A549 (cell line): ENCODE data around the gene GCNT2. TPM values are rescaled to one million over a fixed set of nuclear protein-coding genes. Genes with fewer than 3 reads are reported as not detected.
"Not testable (repeated sequence)": the region's sequence is repeated elsewhere in the genome, so short reads cannot be mapped to it uniquely, and the experiment has no call there.

Experiments used
- ATAC-seq, 2 experiments: fragments of 200-7000 bp in 1 of 2; fragments of >200 bp in 1 of 2; cut with Nextera tagmentation in 1 of 2; cut with Tn5 transposase in 1 of 2; 3 replicates each; pipeline versions ENCODE4 v1.8.0 to v1.9.1; 2018 to 2020; ENCODE audit warnings: mild to moderate bottlenecking in 1 of 2, moderate library complexity in 1 of 2
- CTCF ChIA-PET: fragments of 300-600 bp; sonication (Branson Sonifier 250); formaldehyde crosslinking; extraction: SDS; loops from one replicate; lab custom pipeline; 2021; ENCODE audit warnings: antibody characterized with exemption, inconsistent platforms; lab: Yijun Ruan, JAX
- POLR2A ChIA-PET: fragments of 350-600 bp; formaldehyde crosslinking; extraction: SDS; loops from one replicate; lab custom pipeline; 2021; ENCODE audit warnings: antibody characterized with exemption, inconsistent platforms; lab: Yijun Ruan, JAX
- DNase-seq, 2 experiments: peaks; one replicate each; pipeline versions ENCODE4 v3.0.0 to v3.0.0-alpha.2; 2011 to 2016; ENCODE audit warnings: low read depth in 1 of 2, low spot score in 1 of 2
- FAIRE-seq: peaks from 2 replicates; lab custom pipeline; 2011; peaks lifted over from hg19 to GRCh38; lab: Jason Lieb, UNC
- H3K27ac ChIP-seq, 2 experiments: fragments of >200 bp; sonication (Bioruptor Twin); formaldehyde crosslinking; 3 replicates each; pipeline ENCODE4 v1.5.1; 2016 to 2017
- H3K4me1 ChIP-seq: fragments of >200 bp; sonication (Bioruptor Twin); formaldehyde crosslinking; 3 replicates; pipeline ENCODE4 v1.6.1; 2016
- H3K4me2 ChIP-seq: fragments of >200 bp; sonication (Bioruptor Twin); formaldehyde crosslinking; 3 replicates; pipeline ENCODE4 v1.6.1; 2016
- H3K4me3 ChIP-seq: fragments of >200 bp; sonication (Bioruptor Twin); formaldehyde crosslinking; 3 replicates; pipeline ENCODE4 v1.5.1; 2016
- H3K9me3 ChIP-seq: fragments of >200 bp; sonication (Bioruptor Twin); formaldehyde crosslinking; 3 replicates; pipeline ENCODE4 v1.6.1; 2016
- BHLHE40 ChIP-seq: IDR thresholded peaks from 2 replicates; pipeline ENCODE4 v1.6.1; 2012; ENCODE audit warnings: low read depth, low read length, inconsistent platforms
- CEBPB ChIP-seq, 2 experiments: fragments of >200 bp in 1 of 2; sonication (Bioruptor Twin) in 1 of 2; formaldehyde crosslinking in 1 of 2; IDR thresholded peaks; 2 replicates each; pipeline ENCODE4 v1.6.1; 2012 to 2016
- EHF ChIP-seq: fragments of 250-450 bp; sonication (Bioruptor Pico); IDR thresholded peaks from 2 replicates; pipeline ENCODE4 v1.5.0; 2020; ENCODE audit warnings: mild to moderate bottlenecking
- FOSL2 ChIP-seq, 2 experiments: fragments of 450-650 bp in 1 of 2; fragments of >200 bp in 1 of 2; sonication (Bioruptor Twin) in 1 of 2; formaldehyde crosslinking; IDR thresholded peaks; 2 replicates each; pipeline versions ENCODE4 v1.5.0 to v1.6.1; 2016 to 2020; ENCODE audit warnings: mild to moderate bottlenecking in 1 of 2, moderate library complexity in 1 of 2
- GATA3 ChIP-seq: IDR thresholded peaks from 2 replicates; pipeline ENCODE4 v1.6.1; 2012; ENCODE audit warnings: borderline replicate concordance
- HOXA7 ChIP-seq: fragments of 250-450 bp; sonication (Bioruptor Pico); IDR thresholded peaks from 2 replicates; pipeline ENCODE4 v1.5.0; 2020; ENCODE audit warnings: mild to moderate bottlenecking, moderate library complexity
- HOXB13 ChIP-seq: fragments of 250-450 bp; sonication (Bioruptor Pico); IDR thresholded peaks from 2 replicates; pipeline ENCODE4 v1.5.0; 2020; ENCODE audit warnings: low read depth, mild to moderate bottlenecking, moderate library complexity
- HOXB5 ChIP-seq: fragments of 250-450 bp; sonication (Bioruptor Pico); IDR thresholded peaks from 2 replicates; pipeline ENCODE4 v1.5.0; 2020; ENCODE audit warnings: mild to moderate bottlenecking, moderate library complexity
- MAFK ChIP-seq: fragments of 450-650 bp; IDR thresholded peaks from 2 replicates; pipeline ENCODE4 v1.6.1; 2014; ENCODE audit not compliant: partially characterized antibody
- MYC ChIP-seq: IDR thresholded peaks from 2 replicates; pipeline ENCODE4 v1.6.1; 2012; ENCODE audit warnings: mild to moderate bottlenecking, inconsistent platforms, low read length, improper control_type of control experiment, borderline replicate concordance
- NFE2L2 ChIP-seq: fragments of 150-350 bp; conservative IDR thresholded peaks from 2 replicates; pipeline ENCODE4 v1.6.1; 2014; ENCODE audit warnings: low read length
- NPAS2 ChIP-seq: fragments of 250-450 bp; sonication (Bioruptor Pico); IDR thresholded peaks from 2 replicates; pipeline ENCODE4 v1.8.0; 2022; ENCODE audit warnings: mild to moderate bottlenecking, moderate library complexity, borderline replicate concordance
- RCOR1 ChIP-seq: fragments of 150-350 bp; IDR thresholded peaks from 2 replicates; pipeline ENCODE4 v1.6.1; 2014; ENCODE audit warnings: antibody characterized with exemption, low read length, low read depth
- ZC3H11A ChIP-seq: fragments of 450-650 bp; IDR thresholded peaks from 2 replicates; pipeline ENCODE4 v1.6.1; 2014; ENCODE audit warnings: antibody characterized with exemption, mild to moderate bottlenecking
- ZFP36 ChIP-seq: fragments of 450-650 bp; IDR thresholded peaks from 2 replicates; pipeline ENCODE4 v1.6.1; 2014; ENCODE audit warnings: borderline replicate concordance; ENCODE audit not compliant: partially characterized antibody
- ZNF302 ChIP-seq: fragments of 250-450 bp; sonication (Bioruptor Pico); IDR thresholded peaks from 2 replicates; pipeline ENCODE4 v1.9.0; 2021; ENCODE audit warnings: inconsistent platforms, mild to moderate bottlenecking, moderate library complexity
- WGBS: methylation state at CpG from one replicate; pipeline ENCODE4 v1.1.6; 2017; ENCODE audit errors: missing lambda C conversion rate; 5-methylcytosine and 5-hydroxymethylcytosine counted together
- polyA plus RNA-seq, 4 experiments: library from polyadenylated mRNA; depleted of rRNA in 3 of 4; stranded (reverse); fragments of >200 nt; fragmentation: RNase III in 1 of 4; extraction: RNeasy Plus Mini Kit Qiagen cat#74134 plus additional on column Dnase treatment in 1 of 4; gene quantifications; 2 replicates in 3 of 4; 3 replicates in 1 of 4; pipeline ENCODE4 v1.2.3, GENCODE V29; 2011 to 2017
- TF ChIP-seq, protein P1 (sequence below): IDR thresholded peaks from 2 replicates; pipeline ENCODE4 v1.6.1; 2012
- TF ChIP-seq, protein P2 (sequence below): fragments of 150-350 bp; IDR thresholded peaks from 2 replicates; pipeline ENCODE4 v1.6.1; 2014; ENCODE audit warnings: low read depth, mild to moderate bottlenecking, low read length
- TF ChIP-seq, protein P3 (sequence below): fragments of >200 bp; sonication (Bioruptor Twin); formaldehyde crosslinking; IDR thresholded peaks from 3 replicates; pipeline ENCODE4 v1.6.1; 2016
- TF ChIP-seq, protein P4 (sequence below): IDR thresholded peaks from 2 replicates; pipeline ENCODE4 v1.6.1; 2012

The GCNT2 gene
- polyA plus RNA-seq, 2 of the 4 experiments (the other 2 are of a cell fraction): 19.4 to 24.3 TPM

DNA sequence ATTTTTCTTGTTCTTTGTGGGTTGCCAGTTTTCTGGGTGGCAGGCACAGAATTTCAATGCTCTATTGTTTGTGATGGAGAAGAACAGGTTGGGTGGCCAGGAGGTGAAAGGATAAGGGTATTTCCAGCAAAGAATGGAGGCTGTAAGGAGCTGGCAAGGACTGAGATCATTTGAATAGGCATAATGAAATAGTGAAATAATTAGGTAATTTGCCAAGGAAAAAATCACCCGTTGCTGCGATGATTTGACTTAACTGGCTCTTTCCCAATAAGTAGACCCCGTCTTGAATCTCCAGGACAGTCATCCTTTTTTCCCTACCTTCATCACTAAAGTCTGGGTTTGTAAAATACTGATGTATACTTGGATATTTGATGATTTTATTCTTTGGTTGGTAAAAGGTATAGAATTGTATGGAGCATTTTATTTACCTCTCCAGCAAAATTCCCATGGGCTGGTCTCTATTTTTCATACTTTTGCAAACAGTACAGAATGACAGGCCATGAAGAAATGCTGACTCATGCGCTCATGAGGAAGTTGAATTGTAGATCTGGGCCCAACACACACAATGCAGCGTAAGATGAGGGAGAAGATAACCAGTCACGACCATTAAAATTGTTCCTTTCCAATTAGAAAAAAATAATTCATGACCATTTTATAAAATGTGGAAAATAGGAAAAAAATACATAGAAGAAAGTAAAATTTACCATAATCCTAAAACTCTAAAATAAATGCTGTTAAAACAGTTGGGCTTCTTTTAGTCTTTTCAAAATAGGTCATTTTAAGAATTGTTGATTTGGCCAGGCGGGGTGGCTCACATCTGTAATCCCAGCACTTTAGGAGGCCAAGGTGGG is 2.4 kb upstream of the GCNT2 start:
- ChIA-PET CTCF (interaction anchor here (1.2 kb wide), 1 partner anchor 282 kb away, joined by 3 read pairs; no protein-coding TSS in a partner anchor), POLR2A (interaction anchor here (0.9 kb wide), 1 partner anchor 11 kb away, joined by 3 read pairs; no protein-coding TSS in a partner anchor)
- DNase-seq: peak in 1 of 2 experiments; percentile 81
- ATAC-seq: peak in 1 of 2 experiments; percentile 27; a peak in 1 of 6 replicates
- WGBS: 35% methylated on average over 7 of the region's 7 CpGs
- peak overlapping the region; percentile 93 for H3K4me2 ChIP-seq
- H3K4me1 ChIP-seq: peaks cover 41% of the 10 kb centered on the region
- no peak overlapping the region for H3K4me3 ChIP-seq
- no peaks in the 10 kb centered on the region for H3K9me3 ChIP-seq
- no peak for FAIRE-seq
- H3K27ac ChIP-seq: peak overlapping the region; percentile 92
- TF ChIP-seq, protein P1, sequence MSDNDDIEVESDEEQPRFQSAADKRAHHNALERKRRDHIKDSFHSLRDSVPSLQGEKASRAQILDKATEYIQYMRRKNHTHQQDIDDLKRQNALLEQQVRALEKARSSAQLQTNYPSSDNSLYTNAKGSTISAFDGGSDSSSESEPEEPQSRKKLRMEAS: peak; percentile 49; the same call in 1 of the 2 replicates
- peak; percentile 96 for TF ChIP-seq NFE2L2
- TF ChIP-seq RCOR1: no peak
- TF ChIP-seq HOXB13 (CRISPR knock-in tag): no peak
- no peak for TF ChIP-seq ZC3H11A
- no peak for TF ChIP-seq MYC
- no peak for TF ChIP-seq FOSL2 (IDR thresholded peaks at IDR 0.05)
- TF ChIP-seq FOSL2 (CRISPR knock-in tag; IDR thresholded peaks at IDR 0.05): peak; percentile 71
- peak; percentile 99 for TF ChIP-seq MAFK
- TF ChIP-seq HOXA7 (CRISPR knock-in tag): no peak
- TF ChIP-seq EHF (CRISPR knock-in tag): peak; percentile 52; the same call in 1 of the 2 replicates
- no peak for TF ChIP-seq ZNF302 (CRISPR knock-in tag)
- no peak for TF ChIP-seq ZFP36
- no peak for TF ChIP-seq BHLHE40
- TF ChIP-seq, protein P2, sequence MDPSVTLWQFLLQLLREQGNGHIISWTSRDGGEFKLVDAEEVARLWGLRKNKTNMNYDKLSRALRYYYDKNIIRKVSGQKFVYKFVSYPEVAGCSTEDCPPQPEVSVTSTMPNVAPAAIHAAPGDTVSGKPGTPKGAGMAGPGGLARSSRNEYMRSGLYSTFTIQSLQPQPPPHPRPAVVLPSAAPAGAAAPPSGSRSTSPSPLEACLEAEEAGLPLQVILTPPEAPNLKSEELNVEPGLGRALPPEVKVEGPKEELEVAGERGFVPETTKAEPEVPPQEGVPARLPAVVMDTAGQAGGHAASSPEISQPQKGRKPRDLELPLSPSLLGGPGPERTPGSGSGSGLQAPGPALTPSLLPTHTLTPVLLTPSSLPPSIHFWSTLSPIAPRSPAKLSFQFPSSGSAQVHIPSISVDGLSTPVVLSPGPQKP: no peak
- TF ChIP-seq, protein P3, sequence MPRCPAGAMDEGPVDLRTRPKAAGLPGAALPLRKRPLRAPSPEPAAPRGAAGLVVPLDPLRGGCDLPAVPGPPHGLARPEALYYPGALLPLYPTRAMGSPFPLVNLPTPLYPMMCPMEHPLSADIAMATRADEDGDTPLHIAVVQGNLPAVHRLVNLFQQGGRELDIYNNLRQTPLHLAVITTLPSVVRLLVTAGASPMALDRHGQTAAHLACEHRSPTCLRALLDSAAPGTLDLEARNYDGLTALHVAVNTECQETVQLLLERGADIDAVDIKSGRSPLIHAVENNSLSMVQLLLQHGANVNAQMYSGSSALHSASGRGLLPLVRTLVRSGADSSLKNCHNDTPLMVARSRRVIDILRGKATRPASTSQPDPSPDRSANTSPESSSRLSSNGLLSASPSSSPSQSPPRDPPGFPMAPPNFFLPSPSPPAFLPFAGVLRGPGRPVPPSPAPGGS: no peak
- TF ChIP-seq HOXB5 (CRISPR knock-in tag): 0 out of 2 replicates have a peak, but pooled peaks have one; percentile 10
- peak; percentile 67 for TF ChIP-seq GATA3
- no peak for TF ChIP-seq NPAS2
- TF ChIP-seq, protein P4, sequence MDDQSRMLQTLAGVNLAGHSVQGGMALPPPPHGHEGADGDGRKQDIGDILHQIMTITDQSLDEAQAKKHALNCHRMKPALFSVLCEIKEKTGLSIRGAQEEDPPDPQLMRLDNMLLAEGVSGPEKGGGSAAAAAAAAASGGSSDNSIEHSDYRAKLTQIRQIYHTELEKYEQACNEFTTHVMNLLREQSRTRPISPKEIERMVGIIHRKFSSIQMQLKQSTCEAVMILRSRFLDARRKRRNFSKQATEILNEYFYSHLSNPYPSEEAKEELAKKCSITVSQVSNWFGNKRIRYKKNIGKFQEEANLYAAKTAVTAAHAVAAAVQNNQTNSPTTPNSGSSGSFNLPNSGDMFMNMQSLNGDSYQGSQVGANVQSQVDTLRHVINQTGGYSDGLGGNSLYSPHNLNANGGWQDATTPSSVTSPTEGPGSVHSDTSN: no peak

DNA sequence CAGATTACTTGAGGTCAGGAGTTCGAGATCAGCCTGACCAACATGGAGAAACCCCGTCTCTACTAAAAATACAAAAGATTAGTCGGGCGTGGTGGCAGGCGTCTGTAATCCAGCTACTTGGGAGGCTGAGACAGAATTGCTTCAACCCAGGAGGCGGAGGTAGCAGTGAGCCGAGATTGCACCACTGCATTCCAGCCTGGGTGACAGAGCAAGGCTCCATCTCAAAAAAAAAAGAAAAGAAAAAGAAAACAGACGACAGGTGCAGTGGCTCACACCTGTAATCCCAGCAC is 1.8 kb upstream of the GCNT2 start:
- FAIRE-seq, H3K9me3 ChIP-seq, H3K4me3 ChIP-seq, CTCF ChIA-PET, ATAC-seq: not testable (repeated sequence)
- Histone ChIP-seq H3K4me2 (peak overlapping the region; percentile 93), H3K27ac (peak overlapping the region; percentile 92), H3K4me1 (peaks cover 41% of the 10 kb centered on the region)
- 0 out of 2 replicates have a peak, but pooled peaks have one; percentile 1 for TF ChIP-seq HOXB5 (CRISPR knock-in tag)
- TF ChIP-seq CEBPB (IDR thresholded peaks at IDR 0.05): peak; percentile 30 to 42; a peak in 1 of 4 replicates
- DNase-seq: peak in 1 of 2 experiments; percentile 44
- POLR2A ChIA-PET: interaction anchor here (0.9 kb wide), 1 partner anchor 10 kb away, joined by 3 read pairs; no protein-coding TSS in a partner anchor
- WGBS: 39% methylated on average over 8 of the region's 8 CpGs
